Measurements from ENCODE around the gene ROPN1B. TPM values are rescaled to one million over a fixed set of nuclear protein-coding genes. Genes with fewer than 3 reads are reported as not detected.

ROPN1B gene
- total RNA-seq, 1 experiment from 2014 or later, result 0.18 TPM

DNA sequence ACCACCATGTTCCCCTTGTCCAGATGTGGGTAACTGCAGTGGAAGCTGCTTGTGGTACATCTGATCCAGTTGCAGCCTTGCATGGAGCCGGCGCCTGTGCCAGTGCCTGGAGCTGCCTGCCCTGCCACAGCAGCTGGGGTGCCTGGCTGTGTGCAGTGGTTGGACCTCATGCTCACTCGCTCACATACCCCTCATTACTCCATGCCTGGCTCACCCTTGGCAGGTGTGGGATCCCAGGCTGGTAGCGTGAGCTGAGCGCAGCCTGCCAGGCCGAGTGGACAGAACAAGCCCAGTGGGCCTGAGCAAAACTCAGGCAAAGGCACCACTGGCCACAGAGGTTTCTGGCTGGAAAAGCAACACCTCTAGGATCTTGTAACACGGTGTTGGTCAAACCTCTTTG, 35.7 kb downstream of the ROPN1B start:
- ATAC-seq (no peak), DNase-seq (no peak)
- H3K36me3 ChIP-seq (ENCODE audit: low read depth, low read length), result no peaks in the 10 kb centered on the region
- H3K9me2 ChIP-seq (replicated peaks; ENCODE audit: low read length), result no peaks in the 10 kb centered on the region
- no peaks in the 10 kb centered on the region for H3F3A ChIP-seq (ENCODE audit: low read length, unreplicated experiment)
- ChIA-PET POLR2A (ENCODE audit: unreplicated experiment) (no interaction called here), CTCF (no interaction called here)
- H2AFZ ChIP-seq (ENCODE audit: low read length), result no peak overlapping the region
- no peaks in the 10 kb centered on the region for H4K20me1 ChIP-seq (ENCODE audit: low read length)
- intact Hi-C loops (cut with micrococcal nuclease), result no loop called here
- no peaks in the 10 kb centered on the region for H3K79me2 ChIP-seq (ENCODE audit: low read length)
- no peak for TF ChIP-seq EZH2 (IDR thresholded peaks at IDR 0.05; ENCODE audit: low read length, unreplicated experiment)
- TF ChIP-seq, protein P1, sequence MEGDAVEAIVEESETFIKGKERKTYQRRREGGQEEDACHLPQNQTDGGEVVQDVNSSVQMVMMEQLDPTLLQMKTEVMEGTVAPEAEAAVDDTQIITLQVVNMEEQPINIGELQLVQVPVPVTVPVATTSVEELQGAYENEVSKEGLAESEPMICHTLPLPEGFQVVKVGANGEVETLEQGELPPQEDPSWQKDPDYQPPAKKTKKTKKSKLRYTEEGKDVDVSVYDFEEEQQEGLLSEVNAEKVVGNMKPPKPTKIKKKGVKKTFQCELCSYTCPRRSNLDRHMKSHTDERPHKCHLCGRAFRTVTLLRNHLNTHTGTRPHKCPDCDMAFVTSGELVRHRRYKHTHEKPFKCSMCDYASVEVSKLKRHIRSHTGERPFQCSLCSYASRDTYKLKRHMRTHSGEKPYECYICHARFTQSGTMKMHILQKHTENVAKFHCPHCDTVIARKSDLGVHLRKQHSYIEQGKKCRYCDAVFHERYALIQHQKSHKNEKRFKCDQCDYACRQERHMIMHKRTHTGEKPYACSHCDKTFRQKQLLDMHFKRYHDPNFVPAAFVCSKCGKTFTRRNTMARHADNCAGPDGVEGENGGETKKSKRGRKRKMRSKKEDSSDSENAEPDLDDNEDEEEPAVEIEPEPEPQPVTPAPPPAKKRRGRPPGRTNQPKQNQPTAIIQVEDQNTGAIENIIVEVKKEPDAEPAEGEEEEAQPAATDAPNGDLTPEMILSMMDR (conservative IDR thresholded peaks at IDR 0.05; ENCODE audit: low read depth, low read length), result no peak
- TF ChIP-seq EZH2phosphoT487 (IDR thresholded peaks at IDR 0.05; ENCODE audit: borderline replicate concordance, low read length), result no peak
- no peak overlapping the region for H3K27ac ChIP-seq (ENCODE audit: low read length)
- H3K9ac ChIP-seq (ENCODE audit: low read length), result no peak overlapping the region
- H3K4me3 ChIP-seq (ENCODE audit: low read length), result no peak overlapping the region
- H3K9me3 ChIP-seq (ENCODE audit: low read length), result no peaks in the 10 kb centered on the region
- H3K4me1 ChIP-seq (ENCODE audit: insufficient read depth, low read length), result no peaks in the 10 kb centered on the region
- no peaks in the 10 kb centered on the region for H3K27me3 ChIP-seq (ENCODE audit: low read length)
- H3K4me2 ChIP-seq (ENCODE audit: low read length), result no peak overlapping the region
- BruUV-seq (replicated peaks), result no TSS peak

- Histone ChIP-seq H3F3A (ENCODE audit: low read length, unreplicated experiment) (no peaks in the 10 kb centered on the region), H3K9ac (ENCODE audit: low read length) (no peak overlapping the region), H2AFZ (ENCODE audit: low read length) (no peak overlapping the region), H3K27ac (ENCODE audit: low read length) (no peak overlapping the region), H3K27me3 (ENCODE audit: low read length) (no peaks in the 10 kb centered on the region), H3K9me2 (replicated peaks; ENCODE audit: low read length) (no peaks in the 10 kb centered on the region), H3K36me3 (ENCODE audit: low read depth, low read length) (no peaks in the 10 kb centered on the region), H3K79me2 (ENCODE audit: low read length) (no peaks in the 10 kb centered on the region), H4K20me1 (ENCODE audit: low read length) (no peaks in the 10 kb centered on the region), H3K4me3 (ENCODE audit: low read length) (no peak overlapping the region), H3K9me3 (ENCODE audit: low read length) (no peaks in the 10 kb centered on the region), H3K4me2 (ENCODE audit: low read length) (no peak overlapping the region), H3K4me1 (ENCODE audit: insufficient read depth, low read length) (no peaks in the 10 kb centered on the region)
- DNase-seq (peak; percentile 3), ATAC-seq (no peak)
- TF ChIP-seq EZH2phosphoT487 (IDR thresholded peaks at IDR 0.05; ENCODE audit: borderline replicate concordance, low read length) (no peak), EZH2 (IDR thresholded peaks at IDR 0.05; ENCODE audit: low read length, unreplicated experiment) (no peak)
- TF ChIP-seq, protein P1 (conservative IDR thresholded peaks at IDR 0.05; ENCODE audit: low read depth, low read length), result no peak
- POLR2A ChIA-PET (ENCODE audit: unreplicated experiment), result no interaction called here
- intact Hi-C loops (cut with micrococcal nuclease), result no loop called here
- CTCF ChIA-PET, result no interaction called here
- no TSS peak for BruUV-seq (replicated peaks)
Measured at GRCh38 chr3:126005951-126006350, 37.0 kb downstream of the ROPN1B start.

GRCh38 chr3:126008219-126008618, 39.2 kb downstream of the ROPN1B start:
- no peaks in the 10 kb centered on the region for H3K9me3 ChIP-seq (ENCODE audit: low read length)
- no peak for DNase-seq
- ChIA-PET CTCF (no interaction called here), POLR2A (ENCODE audit: unreplicated experiment) (no interaction called here)
- no peaks in the 10 kb centered on the region for H3K9me2 ChIP-seq (replicated peaks; ENCODE audit: low read length)
- no peak overlapping the region for H2AFZ ChIP-seq (ENCODE audit: low read length)
- H3K79me2 ChIP-seq (ENCODE audit: low read length), result no peaks in the 10 kb centered on the region
- no peak overlapping the region for H3K4me3 ChIP-seq (ENCODE audit: low read length)
- H3K4me1 ChIP-seq (ENCODE audit: insufficient read depth, low read length), result no peaks in the 10 kb centered on the region
- H3K27me3 ChIP-seq (ENCODE audit: low read length), result no peaks in the 10 kb centered on the region
- no peak for ATAC-seq
- intact Hi-C loops (cut with micrococcal nuclease), result no loop called here
- no peak overlapping the region for H3K4me2 ChIP-seq (ENCODE audit: low read length)
- BruUV-seq (replicated peaks), result no TSS peak
- TF ChIP-seq, protein P1 (conservative IDR thresholded peaks at IDR 0.05; ENCODE audit: low read depth, low read length), result no peak
- no peaks in the 10 kb centered on the region for H3F3A ChIP-seq (ENCODE audit: low read length, unreplicated experiment)
- no peak overlapping the region for H3K27ac ChIP-seq (ENCODE audit: low read length)
- no peak overlapping the region for H3K9ac ChIP-seq (ENCODE audit: low read length)
- H4K20me1 ChIP-seq (ENCODE audit: low read length), result no peaks in the 10 kb centered on the region
- no peaks in the 10 kb centered on the region for H3K36me3 ChIP-seq (ENCODE audit: low read depth, low read length)
